GM21576 (cell line): ENCODE measurements around the gene POLA2.
"Not testable (repeated sequence)": the region's sequence is repeated elsewhere in the genome, so short reads cannot be mapped to it uniquely, and the experiment has no call there.

ENCODE experiments used
- ATAC-seq: cut with Tn5 transposase; IDR thresholded peaks from one replicate; pipeline ENCODE4 v1.9.1; 2021; ENCODE audit warnings: mild to moderate bottlenecking, moderate library complexity; ENCODE audit not compliant: unreplicated experiment

The POLA2 gene

DNA sequence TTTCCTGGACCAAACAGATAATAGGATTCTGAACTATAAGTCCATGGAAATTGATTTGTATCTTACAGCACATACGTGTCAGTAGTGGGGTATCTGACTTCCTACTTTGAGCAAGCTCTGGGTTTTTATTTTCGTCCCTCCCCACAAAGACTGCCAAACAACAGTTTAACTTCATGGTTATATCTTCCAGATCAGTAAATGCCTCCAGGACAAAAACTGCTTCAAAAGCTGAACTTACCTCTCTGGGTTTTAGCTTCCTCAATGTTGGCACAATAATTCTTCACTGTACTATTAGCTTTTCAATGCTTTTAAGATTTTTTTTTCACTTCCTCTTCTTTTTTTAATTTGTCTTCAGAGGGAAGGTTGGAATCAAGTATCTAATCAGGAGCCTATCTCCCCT, 67.7 kb downstream of the POLA2 start:
- no peak for ATAC-seq

DNA sequence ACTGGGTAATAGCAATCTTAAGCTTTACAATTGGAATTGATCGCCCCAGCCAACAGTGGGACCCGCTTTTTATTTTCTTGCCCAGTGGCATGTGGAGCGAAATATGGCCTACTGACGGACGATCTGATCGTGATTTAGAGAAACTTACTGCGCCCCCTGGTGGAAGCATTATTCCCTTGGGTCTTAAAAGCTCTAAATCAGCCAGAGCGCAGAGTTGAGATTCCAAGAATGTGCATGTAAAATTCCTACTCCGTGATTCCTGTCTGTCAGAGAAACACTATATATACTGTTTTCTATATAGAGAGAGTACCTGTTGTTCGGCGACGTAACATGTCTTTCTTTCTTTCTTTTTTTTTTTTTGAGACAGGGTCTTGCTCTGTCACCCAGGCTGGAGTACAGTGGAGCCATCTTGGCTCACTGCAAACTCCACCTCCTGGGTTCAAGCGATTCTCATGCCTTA, 68.2 kb downstream of the POLA2 start:
- ATAC-seq: no peak

GRCh38 chr11:65330544-65330943, 68.8 kb downstream of the POLA2 start:
- ATAC-seq: no peak

- not testable (repeated sequence) for ATAC-seq
These were observed 70.8 kb downstream of the POLA2 start for GRCh38 chr11:65332591-65332990.

DNA sequence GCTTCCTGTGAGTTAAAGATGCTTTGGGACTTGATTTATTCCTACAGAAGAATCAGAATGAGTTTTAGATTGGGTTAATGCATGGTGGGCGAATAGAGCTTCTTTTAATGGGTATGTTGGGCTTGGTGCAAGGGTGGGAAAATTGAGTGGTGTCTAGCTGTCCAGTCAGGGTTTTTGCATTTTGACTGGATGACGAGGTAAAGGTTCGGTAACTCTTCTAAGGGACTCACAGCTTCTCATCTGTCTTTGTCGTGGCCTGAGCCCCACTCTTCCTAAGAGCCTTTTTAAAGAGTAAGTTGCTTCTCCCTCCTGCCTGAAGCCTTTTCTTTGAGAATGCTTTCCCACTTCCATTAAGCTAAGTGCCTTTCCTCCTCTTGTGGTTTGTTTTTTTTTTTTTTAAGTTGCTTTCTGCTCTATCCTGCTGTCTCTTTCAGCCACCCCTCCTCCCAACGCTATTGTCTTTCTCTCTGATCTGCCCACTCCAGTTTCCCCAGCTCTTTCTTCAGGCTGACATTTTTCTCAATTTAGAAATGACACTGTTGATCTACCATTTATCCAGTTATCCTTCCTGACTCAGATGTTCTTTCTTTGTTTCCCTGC, 73.0 kb downstream of the POLA2 start:
- no peak for ATAC-seq

- ATAC-seq: no peak
These were observed 76.9 kb downstream of the POLA2 start for GRCh38 chr11:65338676-65339075.

DNA sequence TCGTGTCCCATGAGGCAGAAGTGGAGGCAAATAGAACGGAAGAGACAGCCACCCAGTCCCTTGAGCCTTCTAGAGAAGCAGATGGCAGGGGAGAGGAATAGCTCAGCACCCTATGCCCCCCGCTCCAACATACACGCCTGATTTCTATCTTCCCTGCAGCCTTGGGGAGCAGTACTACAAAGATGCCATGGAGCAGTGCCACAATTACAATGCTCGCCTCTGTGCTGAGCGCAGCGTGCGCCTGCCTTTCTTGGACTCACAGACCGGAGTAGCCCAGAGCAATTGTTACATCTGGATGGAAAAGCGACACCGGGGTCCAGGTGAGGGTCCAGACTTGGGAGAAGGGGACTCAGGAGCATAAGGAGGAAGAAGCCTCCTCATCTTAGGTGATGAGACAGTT, 78.5 kb downstream of the POLA2 start:
- no peak for ATAC-seq

- no peak for ATAC-seq
These were observed 80.1 kb downstream of the POLA2 start for GRCh38 chr11:65341856-65342255.
